ENCODE measurements around the gene GNG7.
"Not testable (repeated sequence)": the region's sequence is repeated elsewhere in the genome, so short reads cannot be mapped to it uniquely, and the experiment has no call there.

The GNG7 gene

DNA sequence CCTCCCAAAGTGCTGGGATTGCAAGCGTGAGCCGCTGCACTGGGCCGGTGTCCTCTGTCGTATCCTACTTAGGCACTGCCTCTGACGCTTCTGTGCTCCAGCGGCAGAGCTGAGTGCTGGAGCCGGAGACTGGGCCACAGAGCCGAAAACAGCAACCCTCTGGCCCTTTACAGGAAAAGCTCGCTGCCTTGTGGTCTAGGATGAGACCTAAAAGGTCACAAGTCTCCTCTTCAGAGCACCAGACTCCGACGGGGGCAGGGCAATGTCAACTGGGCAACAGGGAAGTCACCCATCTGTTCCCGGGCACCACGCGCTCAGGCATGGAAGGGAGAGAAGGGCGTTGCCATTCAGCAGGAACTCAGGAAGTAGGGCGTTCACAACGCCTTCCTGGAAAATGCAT is 134.9 kb downstream of the GNG7 start:
- Histone ChIP-seq H4K20me1 (ENCODE audit: insufficient read depth, low read length) (no peaks in the 10 kb centered on the region), H2AFZ (ENCODE audit: low read length) (no peak overlapping the region), H3K4me3 (ENCODE audit: low read length) (no peak overlapping the region), H3K27ac (ENCODE audit: low read length) (no peak overlapping the region), H3K79me2 (ENCODE audit: low read length) (no peaks in the 10 kb centered on the region), H3K4me2 (ENCODE audit: low read depth, low read length) (no peak overlapping the region), H3K9ac (ENCODE audit: low read length) (no peak overlapping the region), H3K36me3 (replicated peaks; ENCODE audit: insufficient read depth, low read length) (no peaks in the 10 kb centered on the region), H3K9me3 (replicated peaks; ENCODE audit: insufficient read depth, low read length) (no peaks in the 10 kb centered on the region), H3K4me1 (ENCODE audit: low read length) (peaks cover under 1% of the 10 kb centered on the region; the same call in 1 of the 2 replicates), H3K9me2 (replicated peaks; ENCODE audit: insufficient read depth, low read length) (no peaks in the 10 kb centered on the region), H3F3A (ENCODE audit: insufficient read depth, low read length) (peaks cover under 1% of the 10 kb centered on the region; the same call in 1 of the 2 replicates), H3K27me3 (replicated peaks; ENCODE audit: insufficient read depth, low read length) (no peaks in the 10 kb centered on the region)
- no peak for TF ChIP-seq EZH2phosphoT487 (IDR thresholded peaks at IDR 0.05; ENCODE audit: low read length)
- TF ChIP-seq CTCF (IDR thresholded peaks at IDR 0.05; ENCODE audit: low read length), result no peak
- TF ChIP-seq EZH2 (optimal IDR thresholded peaks at IDR 0.05; ENCODE audit: low read depth, low read length), result no peak
- DNase-seq, result no peak

DNA sequence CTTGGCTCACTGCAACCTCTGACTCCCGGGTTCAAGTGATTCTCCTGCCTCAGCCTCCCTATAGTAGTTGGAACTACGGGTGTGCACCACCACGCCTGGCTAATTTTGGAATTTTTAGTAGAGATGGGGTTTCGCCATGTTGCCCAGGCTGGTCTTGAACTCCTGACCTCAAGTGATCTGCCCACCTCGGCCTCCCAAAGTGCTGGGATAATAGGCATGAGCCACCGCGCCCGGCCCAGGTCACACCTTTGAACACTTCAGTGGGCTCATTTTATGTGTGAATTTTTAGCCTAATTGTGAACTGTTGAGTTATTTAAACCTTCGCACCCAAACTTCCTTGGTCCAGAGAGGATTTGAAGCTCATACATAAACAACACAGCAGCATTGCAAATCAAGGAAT is 138.9 kb downstream of the GNG7 start:
- not testable (repeated sequence) for H2AFZ ChIP-seq (ENCODE audit: low read length); H3K27ac ChIP-seq (ENCODE audit: low read length); H3K27me3 ChIP-seq (replicated peaks; ENCODE audit: insufficient read depth, low read length); H3K9me2 ChIP-seq (replicated peaks; ENCODE audit: insufficient read depth, low read length); H3K4me1 ChIP-seq (ENCODE audit: low read length); DNase-seq; H3K36me3 ChIP-seq (replicated peaks; ENCODE audit: insufficient read depth, low read length); H3K4me2 ChIP-seq (ENCODE audit: low read depth, low read length); H4K20me1 ChIP-seq (ENCODE audit: insufficient read depth, low read length); H3K79me2 ChIP-seq (ENCODE audit: low read length); H3K4me3 ChIP-seq (ENCODE audit: low read length); H3K9ac ChIP-seq (ENCODE audit: low read length); H3K9me3 ChIP-seq (replicated peaks; ENCODE audit: insufficient read depth, low read length)
- H3F3A ChIP-seq (ENCODE audit: insufficient read depth, low read length), result peaks cover 17% of the 10 kb centered on the region

DNA sequence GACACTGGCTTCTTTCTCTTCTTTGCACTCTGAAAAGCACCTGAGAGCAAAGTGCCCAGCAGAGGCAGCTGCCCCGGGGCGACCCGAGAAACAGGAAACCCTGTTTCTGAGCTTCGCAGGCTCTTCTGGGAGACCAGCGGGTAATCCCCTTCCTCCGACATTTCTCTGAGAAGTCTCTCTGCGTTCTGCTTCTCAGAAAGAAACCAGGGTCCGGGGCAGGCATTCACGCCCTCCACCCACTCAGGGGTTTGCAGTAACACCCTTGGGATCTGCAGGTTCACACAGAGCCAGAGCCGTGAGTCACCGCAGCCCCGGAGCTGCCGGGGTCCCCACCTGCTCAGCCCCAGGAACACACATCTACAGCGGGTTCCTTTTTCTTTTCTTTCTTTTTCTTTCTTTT is 140.6 kb downstream of the GNG7 start:
- TF ChIP-seq CTCF (IDR thresholded peaks at IDR 0.05; ENCODE audit: low read length) (peak; percentile 24; the same call in 1 of the 2 replicates), EZH2 (optimal IDR thresholded peaks at IDR 0.05; ENCODE audit: low read depth, low read length) (no peak)
- H3K79me2 ChIP-seq (ENCODE audit: low read length), result peaks cover 5% of the 10 kb centered on the region; the same call in 1 of the 2 replicates
- H3F3A ChIP-seq (ENCODE audit: insufficient read depth, low read length), result peaks cover 17% of the 10 kb centered on the region
- H3K27ac ChIP-seq (ENCODE audit: low read length), result peak overlapping the region; percentile 71
- H3K27me3 ChIP-seq (replicated peaks; ENCODE audit: insufficient read depth, low read length), result no peaks in the 10 kb centered on the region
- H3K36me3 ChIP-seq (replicated peaks; ENCODE audit: insufficient read depth, low read length), result no peaks in the 10 kb centered on the region
- peak overlapping the region; percentile 65 for H3K9ac ChIP-seq (ENCODE audit: low read length)
- no peaks in the 10 kb centered on the region for H3K9me3 ChIP-seq (replicated peaks; ENCODE audit: insufficient read depth, low read length)
- no peaks in the 10 kb centered on the region for H4K20me1 ChIP-seq (ENCODE audit: insufficient read depth, low read length)
- peak; percentile 94 for DNase-seq
- H3K9me2 ChIP-seq (replicated peaks; ENCODE audit: insufficient read depth, low read length), result no peaks in the 10 kb centered on the region
- peaks cover 10% of the 10 kb centered on the region for H3K4me1 ChIP-seq (ENCODE audit: low read length)
- peak overlapping the region; percentile 67 for H3K4me2 ChIP-seq (ENCODE audit: low read depth, low read length)
- peak overlapping the region; percentile 20; the same call in 1 of the 2 replicates for H2AFZ ChIP-seq (ENCODE audit: low read length)
- H3K4me3 ChIP-seq (ENCODE audit: low read length), result peak overlapping the region; percentile 49

- H3K9me2 ChIP-seq (replicated peaks; ENCODE audit: insufficient read depth, low read length), result no peaks in the 10 kb centered on the region
- peak overlapping the region; percentile 65 for H3K9ac ChIP-seq (ENCODE audit: low read length)
- no peaks in the 10 kb centered on the region for H4K20me1 ChIP-seq (ENCODE audit: insufficient read depth, low read length)
- peaks cover 5% of the 10 kb centered on the region; the same call in 1 of the 2 replicates for H3K79me2 ChIP-seq (ENCODE audit: low read length)
- peak overlapping the region; percentile 67 for H3K4me2 ChIP-seq (ENCODE audit: low read depth, low read length)
- H2AFZ ChIP-seq (ENCODE audit: low read length), result peak overlapping the region; percentile 63; the same call in 1 of the 2 replicates
- no peaks in the 10 kb centered on the region for H3K27me3 ChIP-seq (replicated peaks; ENCODE audit: insufficient read depth, low read length)
- peak overlapping the region; percentile 71 for H3K27ac ChIP-seq (ENCODE audit: low read length)
- DNase-seq, result no peak
- TF ChIP-seq EZH2phosphoT487 (IDR thresholded peaks at IDR 0.05; ENCODE audit: low read length), result no peak
- TF ChIP-seq EZH2 (optimal IDR thresholded peaks at IDR 0.05; ENCODE audit: low read depth, low read length), result no peak
- no peak for TF ChIP-seq CTCF (IDR thresholded peaks at IDR 0.05; ENCODE audit: low read length)
- peak overlapping the region; percentile 29; the same call in 1 of the 2 replicates for H3K4me3 ChIP-seq (ENCODE audit: low read length)
- H3F3A ChIP-seq (ENCODE audit: insufficient read depth, low read length), result peaks cover 17% of the 10 kb centered on the region
- H3K9me3 ChIP-seq (replicated peaks; ENCODE audit: insufficient read depth, low read length), result no peaks in the 10 kb centered on the region
- H3K36me3 ChIP-seq (replicated peaks; ENCODE audit: insufficient read depth, low read length), result no peaks in the 10 kb centered on the region
- peaks cover 10% of the 10 kb centered on the region for H3K4me1 ChIP-seq (ENCODE audit: low read length)
Observed at GRCh38 chr19:2561221-2561620, 141.3 kb downstream of the GNG7 start.

All from MM.1S (cell line).